DMS53 (cell line): ENCODE data around the gene SOX12.

Experiments
- DNase-seq: peaks from one replicate; lab custom pipeline; 2025; lab: John Stamatoyannopoulos, UW

The SOX12 gene

DNA sequence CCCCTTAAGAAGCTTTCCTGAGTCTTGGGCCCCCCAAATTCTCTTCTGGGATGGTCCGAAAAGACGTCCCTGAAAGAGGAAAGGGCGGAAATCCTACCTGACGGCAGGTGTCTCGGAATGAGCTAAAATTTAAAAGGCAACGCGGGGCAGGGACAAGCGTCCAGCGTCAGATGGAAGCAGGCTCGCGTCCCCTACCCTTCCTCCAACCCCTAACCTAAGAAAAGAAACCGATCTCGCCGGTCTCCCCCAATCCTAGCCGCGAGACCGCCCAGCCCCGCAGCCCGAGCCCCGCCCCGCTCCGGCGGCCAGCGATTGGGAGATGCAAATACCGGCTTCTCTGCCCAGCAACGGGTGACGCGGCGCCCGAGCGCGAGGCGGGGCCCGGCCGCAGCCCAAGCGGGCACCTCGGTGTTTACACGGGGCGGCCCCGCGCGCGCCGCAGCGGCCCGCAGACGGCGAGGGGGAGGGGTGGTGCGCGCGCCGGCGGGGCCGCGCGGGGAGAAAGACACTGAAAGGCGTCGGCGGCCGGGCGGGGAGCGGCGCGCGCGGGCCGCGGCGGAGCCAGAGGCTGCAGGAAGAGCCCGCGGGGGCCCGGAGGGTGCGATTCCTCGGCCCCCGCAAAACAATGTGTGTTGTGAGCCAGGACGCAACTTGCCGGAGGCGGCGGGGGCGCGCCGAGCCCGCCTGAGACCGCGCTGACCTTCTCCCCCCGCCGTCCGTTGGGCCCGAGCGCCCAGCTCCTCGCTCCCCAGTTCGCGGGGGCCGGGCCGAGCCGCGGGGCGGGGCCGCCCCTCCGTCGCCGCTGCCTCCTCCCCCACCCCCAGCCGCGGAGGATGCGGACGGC, at the start of gene SOX12:
Gene SOX12 (plus strand): TSS at position 508 of the 844 bp plus-strand sequence. CDS start 373 bp downstream, outside the sequence.
- peak; percentile 98 for DNase-seq

DNA sequence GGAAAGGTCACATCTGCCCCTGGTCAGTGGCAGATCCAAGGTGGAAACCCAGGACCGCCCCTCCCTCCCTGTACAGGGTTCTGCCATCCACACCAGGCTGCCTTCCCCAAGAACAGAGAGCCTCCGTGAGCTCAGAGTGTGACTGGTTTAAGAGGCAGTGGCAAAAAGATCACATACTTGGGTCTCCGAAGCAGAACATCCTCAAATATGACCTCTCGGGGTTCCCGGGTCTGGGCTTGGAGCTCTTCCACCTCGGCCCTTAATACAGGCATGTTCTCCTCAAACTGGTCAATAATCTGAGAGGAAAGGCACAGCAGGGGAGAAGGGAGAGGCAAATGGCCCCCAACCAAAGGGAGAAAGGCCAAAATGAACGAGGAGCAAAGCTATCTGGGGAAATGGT, 49.6 kb upstream of the SOX12 start:
- DNase-seq = no peak

DNA sequence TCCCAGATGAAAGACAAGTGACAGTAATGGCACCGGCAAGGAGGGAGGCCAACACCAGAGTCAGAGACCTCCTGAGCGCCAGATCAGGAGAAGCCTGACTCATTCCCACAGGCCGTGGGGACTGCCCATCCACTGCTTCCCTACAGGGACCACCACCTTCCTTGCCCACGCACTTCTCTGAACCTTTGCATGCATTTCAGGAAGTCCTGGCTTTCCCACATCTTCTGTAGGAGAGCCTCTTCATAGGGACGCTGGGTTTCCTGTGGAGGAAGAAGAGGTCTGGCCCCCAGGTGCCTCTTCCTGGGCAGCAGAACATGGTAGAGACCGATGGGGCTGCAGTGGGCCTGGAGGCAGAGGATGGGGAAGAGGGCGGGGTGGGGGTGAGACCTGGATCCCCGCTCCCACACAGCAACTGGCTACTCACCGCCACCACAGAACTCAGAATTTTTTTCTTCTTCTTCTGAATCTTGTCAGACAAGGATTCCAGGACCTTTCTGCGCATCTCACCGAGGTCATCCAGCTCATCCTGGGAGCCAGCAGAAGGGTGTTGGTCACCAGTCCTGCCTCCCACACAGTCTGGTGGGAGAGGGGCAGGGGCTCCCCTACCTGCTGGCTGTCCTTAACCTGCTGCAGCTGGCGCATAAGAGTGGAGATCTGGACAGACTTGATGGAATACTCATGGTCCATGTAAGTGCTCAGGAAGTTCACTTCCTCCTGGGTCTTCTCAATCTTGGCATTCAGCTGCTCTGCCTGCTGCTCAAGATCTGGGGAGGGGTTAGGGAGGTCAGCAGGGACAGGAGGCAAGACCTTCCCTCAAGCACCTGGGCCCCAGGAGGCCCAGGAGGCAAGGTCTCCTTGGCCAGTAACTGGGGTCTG, 48.5 kb upstream of the SOX12 start:
- DNase-seq = no peak

DNA sequence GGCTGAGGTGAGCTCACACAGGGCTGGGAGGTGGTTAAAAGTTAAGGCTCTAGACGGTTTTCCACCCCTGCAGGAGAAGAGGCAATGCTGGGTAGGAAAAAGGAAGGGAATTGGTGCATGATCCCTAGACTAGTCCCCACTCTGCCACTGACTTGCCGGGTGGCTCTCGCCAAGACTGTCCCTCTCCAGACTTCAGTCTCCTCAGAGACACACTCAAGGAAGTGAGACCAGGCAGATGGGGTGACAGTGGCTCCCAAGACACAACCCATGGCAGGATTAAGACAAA, 47.9 kb upstream of the SOX12 start:
- DNase-seq = no peak

DNA sequence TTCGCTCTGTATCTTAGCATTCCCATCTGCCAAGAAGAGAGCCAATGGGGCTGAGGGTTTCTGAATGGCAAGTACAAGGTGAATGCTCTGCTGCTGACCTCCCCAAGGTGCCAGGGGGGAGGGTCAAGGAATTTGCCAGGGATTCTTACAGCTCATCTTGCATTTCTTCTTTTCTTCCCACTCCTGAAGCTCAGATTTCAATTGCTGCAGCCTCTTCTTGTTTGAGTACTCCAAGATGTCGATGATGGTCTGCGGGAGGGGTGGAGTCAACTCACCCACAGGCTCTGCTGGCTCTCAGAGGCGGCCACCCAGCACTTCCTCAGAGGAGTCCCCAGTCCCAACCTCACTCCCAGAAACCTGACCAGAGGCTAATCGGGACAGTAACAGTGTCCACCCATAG, 47.2 kb upstream of the SOX12 start:
- DNase-seq = no peak

DNA sequence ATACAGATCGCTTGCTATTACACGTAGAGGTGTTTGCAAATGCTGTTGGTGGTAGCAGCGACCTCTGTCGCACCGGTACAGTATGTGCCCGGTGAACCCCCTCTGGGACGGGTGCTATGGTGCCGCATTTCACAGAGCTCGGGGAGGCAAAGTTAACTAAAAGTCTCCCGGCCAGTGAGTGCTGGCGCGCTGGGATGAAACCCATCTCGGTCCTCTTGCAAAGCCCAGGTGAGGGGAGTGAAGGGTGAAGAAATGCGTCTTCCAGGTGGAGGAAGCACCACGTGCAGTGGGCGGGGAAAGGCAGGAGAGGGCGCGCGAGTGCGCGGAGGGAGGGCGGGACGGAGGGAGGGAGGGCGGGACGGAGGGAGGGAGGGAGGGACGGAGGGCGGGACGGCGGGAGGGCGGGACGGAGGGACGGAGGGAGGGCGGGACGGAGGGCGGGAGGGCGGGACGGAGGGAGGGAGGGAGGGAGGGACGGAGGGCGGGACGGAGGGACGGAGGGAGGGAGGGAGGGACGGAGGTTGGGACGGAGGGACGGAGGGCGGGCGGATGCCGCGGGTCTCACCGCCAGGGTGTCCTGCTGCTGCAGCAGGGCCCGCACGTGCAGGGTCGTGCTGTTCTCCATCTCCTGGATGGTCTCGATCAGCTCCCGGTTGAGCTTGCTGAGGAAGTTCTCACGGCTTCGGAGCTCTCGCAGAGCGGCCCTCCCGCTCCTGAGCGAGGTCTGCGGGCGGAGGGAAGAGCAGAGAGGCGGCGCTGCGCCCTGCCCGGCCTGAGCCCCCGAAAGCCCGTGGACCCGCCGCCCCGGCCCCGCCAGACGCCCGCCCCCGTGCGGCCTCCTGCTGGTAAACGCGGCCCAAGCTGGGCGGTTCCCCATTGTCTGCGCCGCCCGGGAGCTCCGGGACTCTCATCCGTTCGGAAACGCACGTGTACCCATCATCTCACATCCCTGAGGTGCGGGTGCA, 46.5 kb upstream of the SOX12 start:
- DNase-seq = no peak

DNA sequence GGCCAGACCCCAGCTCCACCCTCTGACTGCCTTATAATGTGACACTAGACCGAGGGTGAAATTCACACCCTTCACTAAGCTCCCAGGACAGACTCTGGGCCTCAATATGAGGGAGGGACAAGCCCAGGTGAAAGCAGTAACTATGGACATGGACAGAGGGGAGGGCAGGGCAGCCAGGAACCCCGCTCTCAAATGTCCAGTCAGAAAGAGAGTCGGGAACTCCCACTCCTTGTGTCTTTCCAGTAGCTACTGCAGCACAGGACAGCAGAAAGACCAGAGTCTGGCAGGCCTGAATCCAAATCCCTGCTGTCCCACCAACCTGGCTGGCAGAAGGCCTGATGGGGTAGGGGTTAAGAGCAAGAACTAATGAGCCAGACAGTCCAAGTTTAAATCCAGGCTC, 41.2 kb upstream of the SOX12 start:
- no peak for DNase-seq

DNA sequence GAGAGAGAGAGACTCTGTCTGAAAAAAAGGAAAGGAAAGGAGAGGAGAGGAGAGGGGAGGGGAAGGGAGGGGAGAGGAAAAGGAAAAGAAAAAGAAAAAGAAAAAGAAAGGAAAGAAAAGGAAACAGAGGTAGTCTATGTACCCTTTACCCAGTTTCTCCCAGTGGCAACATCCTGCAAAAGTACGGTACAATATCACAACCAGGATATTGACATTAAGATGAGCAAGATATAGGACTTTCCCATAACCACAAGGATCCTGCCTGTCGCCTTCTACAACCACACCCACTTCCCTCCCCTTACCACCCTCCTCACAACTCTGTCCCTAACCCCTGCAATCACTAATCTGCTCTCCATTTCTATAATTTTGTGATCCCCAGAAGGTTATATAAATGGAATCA, 38.8 kb upstream of the SOX12 start:
- no peak for DNase-seq

DNA sequence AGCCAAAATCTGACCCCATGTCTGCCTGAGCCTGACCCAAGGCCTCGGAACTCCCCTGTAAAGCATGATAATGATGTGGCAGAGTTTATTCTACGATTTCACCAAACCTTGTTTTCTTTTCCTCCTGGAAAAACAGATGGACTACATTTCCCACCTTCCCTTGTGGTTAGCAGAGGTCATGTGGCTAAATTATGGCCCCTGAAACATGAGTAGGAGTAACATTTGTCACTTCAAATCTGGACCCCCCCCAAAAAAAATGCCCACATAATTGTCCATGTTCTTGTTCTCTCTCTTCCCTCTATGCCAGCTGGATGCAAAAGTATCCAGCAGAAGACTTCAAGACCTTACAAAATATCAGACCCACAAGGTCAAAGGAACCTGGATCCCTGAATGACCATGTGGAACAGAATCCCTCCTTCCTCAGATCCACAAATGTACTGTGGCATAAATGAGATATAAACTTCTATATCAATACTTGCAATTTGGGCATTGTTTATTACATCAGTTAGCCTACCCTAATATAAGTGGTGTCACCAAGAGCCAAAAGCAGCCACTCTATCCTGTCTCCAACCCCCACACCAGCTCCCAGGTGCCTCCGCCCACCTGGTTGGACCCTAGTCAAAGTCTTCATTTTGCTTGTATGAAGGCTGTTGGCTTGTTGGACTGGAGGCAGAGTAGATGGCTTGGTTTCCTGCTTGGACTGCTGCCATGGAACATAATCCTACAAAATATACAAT, 36.2 kb upstream of the SOX12 start:
- peak; percentile 38 for DNase-seq

DNA sequence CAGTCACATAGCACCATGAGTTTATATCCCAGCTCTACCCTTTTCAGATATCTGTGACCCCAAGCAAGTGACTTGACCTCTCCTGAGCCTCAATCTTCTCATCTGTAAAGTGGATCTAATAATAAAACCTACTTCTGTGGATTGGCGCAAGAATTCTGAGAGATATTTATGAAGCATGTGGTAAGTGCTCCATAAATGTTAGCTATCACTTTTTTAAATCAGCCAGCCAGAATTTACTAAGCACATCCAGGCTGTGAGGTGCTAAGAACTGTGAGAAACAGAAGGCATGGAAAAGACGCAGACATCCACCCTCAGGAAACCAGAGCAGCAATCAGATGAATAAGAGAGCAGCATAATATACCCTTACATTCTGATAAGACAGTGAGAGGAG, 35.7 kb upstream of the SOX12 start:
- no peak for DNase-seq

DNA sequence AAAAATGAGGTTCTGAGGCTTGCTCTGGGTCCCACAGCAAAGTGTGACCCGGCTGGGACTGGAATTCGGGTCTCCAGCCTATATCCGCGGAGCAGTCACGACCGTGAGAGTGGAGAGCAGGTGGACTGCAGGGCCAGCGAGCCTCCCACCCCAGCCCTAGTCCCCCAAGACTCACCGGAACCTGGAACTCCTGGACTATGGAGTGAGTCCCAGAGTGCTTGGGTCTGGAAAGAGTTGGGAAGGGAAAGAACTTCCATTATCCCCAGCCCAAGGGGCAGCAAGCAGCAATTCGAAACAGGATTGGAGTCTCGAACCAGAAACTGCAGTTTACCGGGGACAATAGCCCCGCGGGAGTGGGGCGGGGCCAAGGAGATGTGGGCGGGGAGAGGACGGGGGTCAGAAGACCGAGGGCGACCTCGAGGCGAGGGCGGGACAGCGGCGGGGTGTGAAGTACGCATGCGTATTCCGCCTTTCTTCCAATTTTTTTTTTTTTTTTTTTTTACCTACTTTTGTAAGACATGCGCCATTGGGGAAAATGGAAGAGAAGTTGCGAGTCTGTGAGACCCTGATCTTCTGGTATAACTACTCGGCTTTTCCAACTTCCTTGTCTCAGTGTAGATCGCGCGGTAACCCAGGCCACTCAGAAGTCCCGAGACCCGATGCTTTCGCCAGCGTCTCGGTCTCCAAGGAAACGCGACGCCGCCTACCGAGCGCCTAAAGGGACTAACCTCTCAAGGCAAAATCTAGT, 35.1 kb upstream of the SOX12 start, which contains the start of gene C20orf96:
Gene C20orf96 (minus strand): TSS at position 667 of the 748 bp plus-strand sequence. CDS start 140 bp downstream, at position 527.
- DNase-seq = peak; percentile 97

DNA sequence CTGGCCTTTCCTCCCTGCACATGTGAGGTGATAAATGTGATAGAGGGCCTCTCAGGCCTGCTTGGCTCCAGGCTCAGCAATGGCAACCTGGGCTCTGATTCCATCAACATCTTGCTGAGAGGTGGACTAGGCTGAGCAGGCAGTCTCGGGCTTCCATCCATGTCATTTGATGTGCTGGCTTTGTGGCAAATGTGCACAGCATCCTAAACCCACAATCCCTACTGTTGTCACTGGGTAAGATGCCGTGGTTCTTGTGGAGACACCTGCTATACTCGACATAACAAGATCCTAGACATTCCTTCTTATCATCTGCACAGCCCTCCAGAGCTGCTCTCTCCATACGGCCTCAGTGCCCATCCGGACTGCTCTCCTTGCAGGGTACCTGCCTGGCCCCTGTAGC, 30.8 kb upstream of the SOX12 start:
- DNase-seq = no peak

DNA sequence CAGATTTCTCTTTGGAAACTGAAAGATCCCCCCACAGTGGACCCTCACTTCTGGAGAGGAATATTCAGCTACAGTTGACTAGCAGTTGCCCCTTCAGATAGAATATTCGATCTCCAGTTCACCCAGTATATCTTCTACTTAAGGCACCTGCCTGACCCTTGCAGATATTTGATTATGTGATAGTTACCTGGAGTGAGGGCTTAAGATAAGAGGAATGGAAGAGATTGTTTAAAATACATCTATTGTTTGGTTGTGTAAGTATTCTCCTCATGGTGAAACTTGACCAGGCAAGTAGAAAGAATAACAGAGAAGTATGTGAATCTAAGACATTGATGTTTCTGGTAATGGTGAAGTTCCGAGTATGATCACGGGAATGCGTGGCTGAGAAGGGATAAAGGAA, 29.5 kb upstream of the SOX12 start:
- DNase-seq = no peak

DNA sequence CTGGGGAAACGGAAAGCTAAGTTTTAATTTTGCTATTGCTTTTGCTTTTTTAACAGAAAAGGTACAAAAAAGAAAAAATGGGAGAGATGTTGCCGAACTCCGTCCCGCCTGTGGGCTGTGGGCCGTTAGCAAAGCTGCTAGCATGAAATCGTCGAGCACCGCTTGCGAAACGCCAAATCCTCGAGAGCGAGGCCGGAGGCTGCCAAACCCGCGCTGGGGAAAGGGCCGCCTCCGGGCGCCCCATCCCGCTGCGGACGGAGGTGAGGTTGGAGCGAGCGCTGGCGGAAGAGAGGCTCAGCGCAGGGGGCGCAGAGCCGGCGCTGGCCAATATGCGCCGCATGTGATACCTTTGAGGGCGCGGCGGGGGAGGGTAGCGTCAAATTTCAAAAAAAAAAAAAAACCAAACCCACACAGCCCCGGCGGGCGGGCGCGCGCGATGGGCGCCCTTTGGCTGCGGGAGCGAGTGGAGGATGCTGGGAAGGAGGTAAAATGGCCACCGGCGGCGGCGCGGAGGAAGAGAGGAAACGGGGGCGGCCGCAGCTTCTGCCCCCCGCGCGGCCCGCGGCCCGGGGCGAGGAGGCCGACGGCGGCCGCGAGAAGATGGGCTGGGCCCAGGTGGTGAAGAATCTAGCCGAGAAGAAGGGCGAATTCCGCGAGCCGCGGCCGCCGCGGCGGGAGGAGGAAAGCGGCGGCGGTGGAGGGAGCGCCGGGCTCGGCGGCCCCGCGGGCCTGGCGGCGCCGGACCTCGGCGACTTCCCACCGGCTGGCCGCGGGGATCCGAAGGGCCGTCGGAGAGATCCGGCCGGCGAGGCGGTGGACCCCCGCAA, 28.0 kb upstream of the SOX12 start, which contains the start of gene ZCCHC3:
Gene ZCCHC3 (plus strand): TSS at position 473 of the 827 bp plus-strand sequence. CDS start 17 bp downstream, at position 490.
- peak; percentile 97 for DNase-seq

DNA sequence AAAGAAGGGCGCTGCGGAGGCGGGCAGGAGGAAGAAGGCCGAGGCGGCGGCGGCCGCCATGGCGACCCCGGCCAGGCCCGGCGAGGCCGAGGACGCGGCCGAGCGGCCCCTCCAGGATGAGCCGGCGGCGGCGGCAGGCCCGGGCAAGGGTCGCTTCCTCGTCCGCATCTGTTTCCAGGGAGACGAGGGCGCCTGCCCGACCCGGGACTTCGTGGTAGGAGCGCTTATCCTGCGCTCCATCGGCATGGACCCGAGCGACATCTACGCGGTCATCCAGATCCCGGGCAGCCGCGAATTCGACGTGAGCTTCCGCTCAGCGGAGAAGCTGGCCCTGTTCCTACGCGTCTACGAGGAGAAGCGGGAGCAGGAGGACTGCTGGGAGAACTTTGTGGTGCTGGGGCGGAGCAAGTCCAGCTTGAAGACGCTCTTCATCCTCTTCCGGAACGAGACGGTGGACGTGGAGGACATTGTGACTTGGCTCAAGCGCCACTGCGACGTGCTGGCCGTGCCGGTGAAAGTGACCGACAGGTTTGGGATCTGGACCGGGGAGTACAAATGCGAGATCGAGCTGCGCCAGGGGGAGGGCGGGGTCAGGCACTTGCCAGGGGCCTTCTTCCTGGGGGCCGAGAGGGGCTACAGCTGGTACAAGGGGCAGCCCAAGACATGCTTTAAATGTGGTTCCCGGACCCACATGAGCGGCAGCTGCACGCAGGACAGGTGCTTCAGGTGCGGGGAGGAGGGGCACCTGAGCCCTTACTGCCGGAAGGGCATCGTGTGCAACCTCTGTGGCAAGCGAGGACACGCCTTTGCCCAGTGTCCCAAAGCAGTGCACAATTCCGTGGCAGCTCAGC, 27.2 kb upstream of the SOX12 start:
- DNase-seq = peak; percentile 94

DNA sequence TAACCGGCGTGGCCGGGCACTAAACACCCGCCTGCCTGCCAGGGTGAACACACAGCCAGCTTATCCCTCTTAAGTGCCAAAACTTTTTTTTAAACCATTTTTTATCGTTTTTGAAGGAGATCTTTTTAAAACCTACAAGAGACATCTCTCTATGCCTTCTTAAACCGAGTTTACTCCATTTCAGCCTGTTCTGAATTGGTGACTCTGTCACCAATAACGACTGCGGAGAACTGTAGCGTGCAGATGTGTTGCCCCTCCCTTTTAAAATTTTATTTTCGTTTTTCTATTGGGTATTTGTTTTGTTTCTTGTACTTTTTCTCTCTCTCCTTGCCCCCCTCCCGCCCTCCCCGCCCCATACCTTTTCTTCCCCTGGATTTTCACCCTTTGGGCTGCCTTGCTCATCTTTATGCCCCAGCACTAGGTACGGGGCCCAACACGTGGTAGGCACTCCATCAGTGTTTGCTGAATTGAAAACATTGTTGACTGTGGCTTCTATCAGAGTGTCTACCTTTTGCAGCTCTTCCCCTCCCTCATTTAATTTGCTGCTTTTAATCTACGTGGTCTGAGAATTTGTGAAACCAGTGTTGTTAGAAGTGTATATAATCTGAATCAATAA, 26.5 kb upstream of the SOX12 start:
- DNase-seq = no peak

DNA sequence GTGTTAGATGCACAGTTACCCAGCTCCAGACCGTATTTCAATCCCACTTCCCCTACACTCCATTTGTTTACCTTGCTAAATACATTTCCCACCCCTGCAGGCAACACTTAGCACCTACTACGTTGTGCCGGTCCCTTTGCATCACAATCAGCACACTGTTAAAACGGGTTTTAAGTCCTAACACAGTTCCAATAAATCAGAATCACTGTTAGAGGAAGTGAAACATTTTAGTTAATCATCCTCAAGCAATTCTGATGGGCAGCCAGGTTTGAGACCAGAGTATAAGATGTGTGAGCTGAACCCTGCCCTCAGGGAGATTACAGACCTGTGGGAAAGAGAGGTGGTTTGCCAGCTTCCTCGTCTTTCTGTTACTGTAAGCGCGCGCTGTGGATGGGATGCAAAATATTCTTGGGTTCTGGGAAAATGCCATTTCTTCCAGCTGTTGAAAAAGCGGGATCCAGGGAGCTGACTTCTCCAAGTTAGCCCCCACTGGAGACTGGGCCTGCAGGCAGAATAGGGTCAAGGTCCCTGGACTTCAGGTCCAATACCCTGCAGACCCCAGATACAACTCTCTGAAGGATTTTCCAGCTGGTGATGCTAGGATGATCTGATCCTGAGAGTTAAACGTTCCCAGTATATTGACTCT, 24.9 kb upstream of the SOX12 start:
- DNase-seq = no peak
